Lower lobe of right lung (tissue), 2 donors: Measurements from ENCODE around the gene PRSS35. TPM values are rescaled to one million over a fixed set of nuclear protein-coding genes. Genes with fewer than 3 reads are reported as not detected.

Experiments used
- ATAC-seq, 2 donors: fragments of 200-7000 bp; cut with Tn5 transposase; one replicate each; pipeline ENCODE4 v1.9.1; 2020 to 2022; ENCODE audit warnings: mild to moderate bottlenecking in 2 of 2, moderate library complexity in 2 of 2
- DNase-seq: peaks from one replicate; pipeline ENCODE4 v3.0.0-alpha.2; 2020
- H3K27ac ChIP-seq: fragments of 200-600 bp; one replicate; pipeline ENCODE4 v1.8.0; 2022
- H3K27me3 ChIP-seq: fragments of 200-600 bp; one replicate; pipeline ENCODE4 v1.8.0; 2022; ENCODE audit warnings: low read depth
- H3K36me3 ChIP-seq: fragments of 200-600 bp; one replicate; pipeline ENCODE4 v1.8.0; 2022; ENCODE audit warnings: mild to moderate bottlenecking
- H3K4me1 ChIP-seq: fragments of 200-600 bp; one replicate; pipeline ENCODE4 v1.8.0; 2022
- H3K4me3 ChIP-seq: fragments of 200-600 bp; one replicate; pipeline ENCODE4 v1.8.0; 2022; ENCODE audit warnings: mild to moderate bottlenecking
- H3K9me3 ChIP-seq: fragments of 200-600 bp; one replicate; pipeline ENCODE4 v1.8.0; 2022
- CTCF ChIP-seq: fragments of 200-600 bp; IDR thresholded peaks from one replicate; pipeline ENCODE4 v1.8.0; 2022; ENCODE audit warnings: antibody characterized with exemption, mild to moderate bottlenecking
- intact Hi-C: fragments of 100-400 bp; cut with DNase I; formaldehyde crosslinking; loops from one replicate; pipeline ENCODE4 v1.11.0; 2022
- long read RNA-seq: library from polyadenylated mRNA; unstranded; transcript quantifications from one replicate; pipeline ENCODE4 v2.0.0, GENCODE V29; 2021
- total RNA-seq: library from RNA; stranded (reverse); fragmentation: NEBNext Ultra II Directional; extraction: Animal tissue kit (Norgen Biotek cat#: 25700); gene quantifications from one replicate; pipeline ENCODE4 v1.2.1, GENCODE V29; 2021
- donor health status: DM: no; HTN: yes; CAD: no; lungs with severe emphysema.

Gene PRSS35
- total RNA-seq: 0.59 TPM
- long read RNA-seq, partial matches to known transcripts: 0 of 1 reads
- long read RNA-seq, other reads (novel, unspliced or antisense): 0 of 1 reads

GRCh38 chr6:83511901-83512681 lies at the start of gene PRSS35:
Gene PRSS35, plus strand, starts transcription at chr6:83512534. Its CDS starts 10,908 bp downstream, at chr6:83523442.
- intact Hi-C loops: loop anchor here (5.0 kb wide), 1 partner anchor 95 kb away; no protein-coding TSS in a partner anchor
- H3K27ac ChIP-seq: no peak within 1 kb of the TSS
- DNase-seq (peak; percentile 58), ATAC-seq (peak; percentile 89 to 94)
- no peaks in the 10 kb centered on the region for H3K9me3 ChIP-seq
- peak within 1 kb of the TSS; percentile 49 for H3K4me3 ChIP-seq
- H3K27me3 ChIP-seq: no peaks in the 10 kb centered on the region
- peak; percentile 68 for TF ChIP-seq CTCF
- H3K36me3 ChIP-seq: no peaks in the 10 kb centered on the region
- H3K4me1 ChIP-seq: peaks cover 6% of the 10 kb centered on the region

- ATAC-seq (peak; percentile 41 to 61), DNase-seq (no peak)
- Histone ChIP-seq H3K4me3 (no peak overlapping the region), H3K4me1 (no peaks in the 10 kb centered on the region), H3K9me3 (no peaks in the 10 kb centered on the region), H3K27me3 (no peaks in the 10 kb centered on the region), H3K27ac (no peak overlapping the region), H3K36me3 (no peaks in the 10 kb centered on the region)
- intact Hi-C loops: no loop called here
- TF ChIP-seq CTCF: no peak
Measured at GRCh38 chr6:83463886-83464285, 48.4 kb upstream of the PRSS35 start.

- Histone ChIP-seq H3K4me3 (no peak overlapping the region), H3K9me3 (no peaks in the 10 kb centered on the region), H3K4me1 (no peaks in the 10 kb centered on the region), H3K27ac (no peak overlapping the region), H3K27me3 (no peaks in the 10 kb centered on the region), H3K36me3 (no peaks in the 10 kb centered on the region)
- TF ChIP-seq CTCF: no peak
- no peak for ATAC-seq
- intact Hi-C loops: no loop called here
- no peak for DNase-seq
Measured at GRCh38 chr6:83464381-83465140, 47.8 kb upstream of the PRSS35 start.

- no peaks in the 10 kb centered on the region for H3K36me3 ChIP-seq
- intact Hi-C loops: no loop called here
- H3K4me3 ChIP-seq: no peak overlapping the region
- no peak overlapping the region for H3K27ac ChIP-seq
- ATAC-seq (no peak), DNase-seq (no peak)
- no peaks in the 10 kb centered on the region for H3K27me3 ChIP-seq
- TF ChIP-seq CTCF: no peak
- H3K9me3 ChIP-seq: no peaks in the 10 kb centered on the region
- no peaks in the 10 kb centered on the region for H3K4me1 ChIP-seq
Measured at GRCh38 chr6:83466328-83466727, 46.0 kb upstream of the PRSS35 start.

GRCh38 chr6:83467620-83468036 lies 44.7 kb upstream of the PRSS35 start:
- no peaks in the 10 kb centered on the region for H3K27me3 ChIP-seq

More at GRCh38 chr6:83467620-83468036, 44.7 kb upstream of the PRSS35 start:
- intact Hi-C loops: no loop called here
- Histone ChIP-seq H3K27ac (peak overlapping the region; percentile 50), H3K9me3 (no peaks in the 10 kb centered on the region), H3K36me3 (no peaks in the 10 kb centered on the region), H3K4me1 (no peaks in the 10 kb centered on the region), H3K4me3 (no peak overlapping the region)
- DNase-seq (peak; percentile 77), ATAC-seq (peak; percentile 78 to 89)
- TF ChIP-seq CTCF: no peak
